ENCODE data around the gene NMT2.

Gene NMT2

DNA sequence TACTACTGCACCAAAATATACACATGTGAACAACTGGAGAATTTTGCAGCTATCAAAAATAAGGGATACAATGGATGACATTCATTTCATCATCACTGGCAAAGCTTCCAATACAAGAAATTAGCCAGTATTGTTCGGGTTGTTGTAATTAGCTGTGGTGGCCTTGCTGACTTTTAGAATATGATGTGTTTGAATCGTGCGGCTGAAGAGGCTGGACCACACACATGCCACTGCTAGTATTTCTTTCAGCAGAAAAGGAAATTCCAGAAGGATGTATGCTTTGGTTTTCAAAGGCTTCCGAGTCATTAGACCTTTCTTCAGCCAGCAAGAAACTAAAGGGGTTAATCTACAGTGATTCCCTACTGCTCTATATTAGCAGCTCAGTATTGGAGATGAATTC is 54.7 kb downstream of the NMT2 start:
- H3K4me1 Mint-ChIP-seq, result no peaks in the 10 kb centered on the region
- H3K4me3 Mint-ChIP-seq, result no peak overlapping the region
- H3K9me3 Mint-ChIP-seq, result no peaks in the 10 kb centered on the region
- peaks cover 13% of the 10 kb centered on the region for H3K36me3 Mint-ChIP-seq
- ATAC-seq (ENCODE audit: low read depth) (no peak), DNase-seq (ENCODE audit: low spot score in 2 of 2) (no peak)
- H3K27ac Mint-ChIP-seq, result no peak overlapping the region
- H3K27me3 Mint-ChIP-seq, result no peaks in the 10 kb centered on the region

DNA sequence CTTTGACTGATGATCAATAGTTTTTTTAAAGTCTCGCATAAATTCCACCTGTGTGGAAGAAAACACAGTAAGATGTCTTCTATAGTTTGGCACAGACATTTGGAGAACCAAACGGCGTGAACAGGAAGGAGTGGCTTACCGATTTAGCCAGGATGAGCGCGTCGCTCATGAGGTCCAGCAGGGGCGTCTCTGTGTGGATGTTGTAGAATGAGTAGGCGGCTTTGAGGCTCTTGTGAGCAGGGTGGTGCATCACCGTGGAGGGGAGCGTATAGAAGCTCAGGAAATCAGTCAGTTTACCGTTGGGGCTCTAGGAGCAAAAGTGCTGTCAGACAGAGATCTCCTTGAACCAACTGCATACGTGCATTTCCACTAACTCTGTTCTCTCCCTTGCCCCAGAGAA is 55.8 kb downstream of the NMT2 start:
- Mint-ChIP-seq H3K27ac (no peak overlapping the region), H3K27me3 (no peaks in the 10 kb centered on the region), H3K9me3 (no peaks in the 10 kb centered on the region), H3K4me3 (no peak overlapping the region), H3K4me1 (no peaks in the 10 kb centered on the region), H3K36me3 (peaks cover 13% of the 10 kb centered on the region)
- DNase-seq (ENCODE audit: low spot score in 2 of 2) (no peak), ATAC-seq (ENCODE audit: low read depth) (no peak)

DNA sequence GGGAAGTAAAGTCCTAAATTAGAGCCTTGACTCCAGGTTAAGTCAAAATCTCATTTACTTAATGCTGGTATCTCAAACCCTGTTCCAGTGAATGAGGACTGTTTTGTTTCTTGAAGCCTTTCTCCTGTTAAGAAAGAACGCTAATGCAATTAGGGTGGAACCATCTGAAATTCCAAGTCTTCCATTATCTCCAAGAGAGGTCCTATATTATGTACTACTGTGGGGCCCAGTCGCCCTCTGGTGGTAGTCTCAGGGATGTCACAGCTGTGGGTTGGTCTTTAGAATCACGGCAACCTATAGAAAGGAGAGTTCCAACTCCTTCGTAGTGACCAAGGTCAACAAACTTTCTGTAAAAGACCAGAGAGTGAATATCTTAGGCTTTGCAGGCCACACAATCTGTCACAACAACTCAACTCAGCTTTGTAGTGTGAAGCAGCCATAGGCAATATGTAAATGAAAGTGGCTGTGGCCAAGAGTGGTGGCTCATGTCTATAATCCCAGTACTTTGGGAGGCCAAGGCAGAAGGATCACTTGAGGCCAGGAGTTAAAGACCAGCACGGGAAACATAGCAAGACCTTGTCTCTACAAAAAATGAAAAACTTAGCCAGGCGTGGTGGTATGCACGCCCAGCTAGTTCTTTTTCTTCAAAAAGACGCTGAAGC is 62.0 kb downstream of the NMT2 start:
- H3K4me1 Mint-ChIP-seq, result peaks cover 4% of the 10 kb centered on the region

DNA sequence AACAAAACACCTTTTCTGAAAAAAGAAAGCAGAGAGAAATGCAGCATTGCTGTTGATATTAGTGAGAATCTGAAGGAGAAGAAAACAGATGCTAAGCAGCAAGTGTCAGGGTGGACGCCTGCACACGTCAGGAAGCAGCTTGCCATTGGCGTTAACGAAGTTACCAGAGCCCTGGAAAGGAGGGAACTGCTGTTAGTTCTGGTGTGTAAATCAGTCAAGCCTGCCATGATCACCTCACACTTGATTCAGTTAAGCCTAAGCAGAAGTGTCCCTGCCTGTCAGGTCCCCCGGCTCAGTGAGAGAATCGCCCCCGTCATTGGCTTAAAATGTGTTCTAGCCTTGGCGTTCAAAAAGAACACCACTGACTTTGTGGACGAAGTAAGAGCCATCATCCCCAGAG is 65.0 kb downstream of the NMT2 start:
- H3K4me3 Mint-ChIP-seq, result no peak overlapping the region
- H3K27ac Mint-ChIP-seq, result no peak overlapping the region
- H3K9me3 Mint-ChIP-seq, result no peaks in the 10 kb centered on the region
- H3K4me1 Mint-ChIP-seq, result peaks cover 16% of the 10 kb centered on the region
- no peaks in the 10 kb centered on the region for H3K27me3 Mint-ChIP-seq
- ATAC-seq (ENCODE audit: low read depth) (no peak), DNase-seq (ENCODE audit: low spot score in 2 of 2) (no peak)
- peaks cover 7% of the 10 kb centered on the region for H3K36me3 Mint-ChIP-seq

More for the DNA sequence above, 62.0 kb downstream of the NMT2 start:
- no peaks in the 10 kb centered on the region for H3K27me3 Mint-ChIP-seq
- peak overlapping the region; percentile 65 for H3K27ac Mint-ChIP-seq
- no peaks in the 10 kb centered on the region for H3K9me3 Mint-ChIP-seq
- H3K4me3 Mint-ChIP-seq, result no peak overlapping the region
- ATAC-seq (ENCODE audit: low read depth) (peak; percentile 97), DNase-seq (ENCODE audit: low spot score in 2 of 2) (peak; percentile 63 to 66)
- peaks cover 11% of the 10 kb centered on the region for H3K36me3 Mint-ChIP-seq

DNA sequence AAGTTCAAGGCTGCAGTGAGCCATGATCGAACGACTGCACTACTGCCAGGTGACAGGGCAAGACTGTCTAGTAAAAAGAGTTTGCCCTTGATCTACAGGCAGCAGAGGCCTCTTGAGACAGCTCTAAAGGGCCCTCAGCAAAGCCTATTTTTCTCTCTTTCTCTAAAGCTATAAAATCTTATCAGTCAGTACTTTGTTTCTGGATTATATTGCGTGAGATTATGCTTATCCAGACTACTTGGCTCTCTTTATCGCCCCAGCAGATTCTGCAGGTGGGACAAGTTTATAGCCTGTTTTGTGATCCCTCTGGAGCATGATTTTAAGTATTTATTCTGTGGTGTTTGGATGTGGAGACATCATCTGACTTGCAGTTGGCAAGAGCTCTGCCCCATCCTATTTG is 68.6 kb downstream of the NMT2 start:
- DNase-seq (ENCODE audit: low spot score in 2 of 2) (no peak), ATAC-seq (ENCODE audit: low read depth) (no peak)
- Mint-ChIP-seq H3K9me3 (no peaks in the 10 kb centered on the region), H3K27ac (peak overlapping the region; percentile 36), H3K4me3 (no peak overlapping the region), H3K36me3 (peaks cover 6% of the 10 kb centered on the region), H3K4me1 (peaks cover 25% of the 10 kb centered on the region), H3K27me3 (no peaks in the 10 kb centered on the region)

DNA sequence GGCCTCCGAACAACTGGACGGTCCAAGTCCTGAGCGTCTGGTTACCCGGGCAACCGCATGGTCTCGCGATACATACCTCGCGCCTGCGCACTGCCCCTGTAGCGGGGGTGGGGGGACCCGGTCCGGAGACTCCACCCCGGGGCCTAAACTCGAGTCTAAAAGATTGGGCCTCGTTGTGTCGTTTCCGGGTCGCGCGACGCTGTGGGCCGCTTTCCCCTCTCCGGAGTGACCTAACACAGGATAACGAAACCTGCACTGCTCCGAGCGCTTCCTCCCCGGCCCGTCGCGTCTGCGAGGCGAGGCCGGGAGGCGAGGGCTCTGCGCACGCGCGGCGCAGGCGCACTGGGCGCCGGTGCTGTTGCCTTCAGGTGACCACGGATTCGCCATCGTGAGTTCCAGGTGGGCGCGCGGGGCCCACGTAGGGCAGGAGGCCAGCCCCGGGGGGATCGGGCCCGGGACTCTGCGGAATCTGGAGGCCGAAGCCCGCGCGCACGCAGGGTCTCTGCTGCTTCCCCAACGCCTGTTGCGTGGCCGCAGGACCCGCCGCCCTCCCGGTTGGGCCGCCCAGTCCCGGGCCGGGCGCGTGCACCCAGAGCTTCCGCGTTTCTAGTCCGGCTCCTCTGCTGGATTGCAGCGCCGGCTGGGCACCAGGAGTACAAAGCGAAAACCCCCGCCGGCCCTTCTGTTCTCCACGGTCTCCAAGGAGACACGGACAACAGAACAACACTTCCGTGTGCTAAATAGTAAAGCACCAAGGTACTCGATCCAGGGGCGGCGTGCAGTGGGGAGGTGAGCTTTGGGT is 71.3 kb downstream of the NMT2 start, which contains the start of gene RPP38:
Gene RPP38 (plus strand): TSS at position 345 of the 802 bp plus-strand sequence. CDS start 5,960 bp downstream, outside the sequence.
- Mint-ChIP-seq H3K4me3 (peak within 1 kb of the TSS; percentile 92), H3K36me3 (no peaks in the 10 kb centered on the region), H3K4me1 (peaks cover 25% of the 10 kb centered on the region), H3K9me3 (no peaks in the 10 kb centered on the region), H3K27ac (peak within 1 kb of the TSS; percentile 100), H3K27me3 (no peaks in the 10 kb centered on the region)
- ATAC-seq (ENCODE audit: low read depth) (peak; percentile 73), DNase-seq (ENCODE audit: low spot score in 2 of 2) (peak; percentile 94 to 97)

DNA sequence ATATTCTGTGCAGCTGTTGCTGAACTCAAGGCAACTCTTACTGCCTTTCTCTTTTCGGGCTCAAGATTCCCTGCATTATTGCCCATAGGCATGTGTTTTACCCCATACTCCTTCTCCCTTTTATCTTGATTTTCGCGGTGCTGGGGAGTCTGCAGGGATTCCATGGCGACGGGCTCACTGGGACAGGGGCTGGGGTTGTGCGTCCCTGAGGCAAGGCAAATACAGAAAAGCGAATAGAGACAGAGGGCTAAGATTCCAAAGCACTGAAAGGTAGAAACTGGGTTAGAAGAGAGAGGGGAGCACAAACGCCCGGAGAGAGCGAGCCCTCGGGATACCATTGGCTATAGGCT is 71.9 kb downstream of the NMT2 start:
- Mint-ChIP-seq H3K36me3 (no peaks in the 10 kb centered on the region), H3K27ac (peak overlapping the region; percentile 100)
- DNase-seq (ENCODE audit: low spot score in 2 of 2), result no peak

DNA sequence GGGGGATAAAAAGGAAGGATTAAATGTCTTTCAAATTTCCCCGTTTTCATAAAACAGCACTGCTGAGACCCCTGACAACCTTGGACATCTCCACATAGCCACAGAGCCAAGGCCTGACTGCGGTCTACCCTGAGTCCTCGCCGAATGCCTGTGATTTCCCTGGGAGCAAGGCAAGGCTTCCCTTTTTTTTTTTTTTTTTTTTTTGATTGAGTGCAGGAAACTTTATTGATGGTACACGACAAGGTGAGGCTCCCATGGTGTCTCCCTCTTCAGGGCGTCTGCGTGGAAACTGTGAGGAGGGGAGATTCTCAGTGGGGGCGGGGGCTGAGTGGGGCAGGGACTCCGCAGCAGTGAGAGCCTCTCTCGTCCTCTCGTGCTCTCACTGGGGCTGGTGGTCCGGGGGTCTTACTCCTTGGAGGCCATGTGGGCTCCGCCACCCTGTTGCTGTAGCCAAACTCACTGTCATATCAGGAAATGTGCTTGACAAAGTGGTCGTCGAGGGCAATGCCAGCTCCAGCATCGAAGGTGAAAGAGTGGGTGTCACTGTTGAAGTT is 75.6 kb downstream of the NMT2 start:
- Mint-ChIP-seq H3K4me3 (no peak overlapping the region), H3K4me1 (peaks cover 13% of the 10 kb centered on the region)
- ATAC-seq (ENCODE audit: low read depth), result no peak

More for the DNA sequence above, 71.9 kb downstream of the NMT2 start:
- peak; percentile 9 for ATAC-seq (ENCODE audit: low read depth)
- peaks cover 2% of the 10 kb centered on the region for H3K27me3 Mint-ChIP-seq
- peaks cover 25% of the 10 kb centered on the region for H3K4me1 Mint-ChIP-seq
- peak overlapping the region; percentile 92 for H3K4me3 Mint-ChIP-seq
- H3K9me3 Mint-ChIP-seq, result no peaks in the 10 kb centered on the region

DNA sequence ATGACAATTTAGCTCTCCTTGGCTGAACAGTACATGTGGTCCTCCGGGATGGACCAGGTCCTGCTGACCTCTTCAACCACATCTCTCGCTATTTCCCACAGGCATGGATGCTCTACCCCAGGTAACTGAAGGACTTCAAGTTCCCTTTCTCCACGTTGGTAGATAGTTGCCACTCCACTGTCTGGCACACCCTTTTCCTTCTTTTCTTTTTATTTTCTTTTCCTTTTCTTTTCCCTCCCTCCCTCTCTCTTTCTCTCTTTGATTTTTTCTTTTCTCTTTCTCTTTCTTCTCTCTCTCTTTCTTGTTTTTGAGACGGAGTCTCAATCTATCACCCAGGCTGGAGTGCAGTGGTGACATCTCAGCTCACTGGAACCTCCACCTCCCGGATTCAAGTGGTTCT is 77.1 kb downstream of the NMT2 start:
- no peaks in the 10 kb centered on the region for H3K9me3 Mint-ChIP-seq
- DNase-seq (ENCODE audit: low spot score in 2 of 2), result no peak
- H3K4me3 Mint-ChIP-seq, result no peak overlapping the region
- ATAC-seq (ENCODE audit: low read depth), result no peak
- H3K36me3 Mint-ChIP-seq, result no peaks in the 10 kb centered on the region
- H3K4me1 Mint-ChIP-seq, result peaks cover 5% of the 10 kb centered on the region
- peaks cover 4% of the 10 kb centered on the region for H3K27me3 Mint-ChIP-seq
- H3K27ac Mint-ChIP-seq, result no peak overlapping the region

More for the DNA sequence above, 75.6 kb downstream of the NMT2 start:
- H3K27ac Mint-ChIP-seq, result no peak overlapping the region
- H3K9me3 Mint-ChIP-seq, result no peaks in the 10 kb centered on the region
- DNase-seq (ENCODE audit: low spot score in 2 of 2), result no peak
- no peaks in the 10 kb centered on the region for H3K36me3 Mint-ChIP-seq
- peaks cover 4% of the 10 kb centered on the region for H3K27me3 Mint-ChIP-seq

DNA sequence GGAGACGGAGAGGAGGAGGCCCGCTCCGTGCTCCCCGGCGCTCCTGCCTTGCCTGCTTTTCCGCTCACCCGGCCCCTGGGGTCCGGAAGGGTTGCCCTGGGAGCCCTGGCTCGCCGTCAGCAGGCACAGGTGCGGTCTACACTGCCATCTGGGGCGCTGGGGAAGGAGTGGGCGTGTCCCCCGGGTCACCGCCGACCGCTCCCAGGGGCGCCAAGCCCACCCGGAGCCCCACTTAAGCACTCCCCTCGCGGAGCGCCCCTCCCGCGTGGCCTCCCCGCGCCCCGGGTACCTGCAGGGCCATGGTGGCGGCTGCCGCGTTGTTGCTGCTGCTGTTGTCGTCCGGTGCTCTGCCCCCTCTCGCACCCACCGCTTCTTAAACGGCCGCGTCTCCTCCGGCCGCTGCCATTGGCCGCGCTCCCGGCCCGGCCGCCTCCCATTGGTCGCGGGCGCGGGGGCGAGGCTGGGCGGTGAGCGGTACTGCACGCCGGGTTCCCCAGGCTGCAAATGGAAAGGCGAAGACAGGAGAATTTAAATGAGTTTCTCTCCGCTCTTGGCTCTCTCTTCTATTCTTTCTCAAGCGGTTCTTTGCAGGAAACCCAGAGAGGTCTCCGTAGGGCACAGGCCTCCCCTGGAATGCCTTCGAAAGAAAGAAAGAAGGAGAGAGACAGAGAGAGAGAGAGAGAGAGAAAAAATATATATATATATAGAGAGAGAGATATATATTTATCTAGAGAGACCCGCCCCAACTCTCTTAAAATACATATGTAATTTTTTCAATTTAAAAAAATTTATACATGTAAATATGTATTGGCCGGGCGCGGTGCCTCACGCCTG is 79.8 kb downstream of the NMT2 start, which contains the start of gene ACBD7:
Gene ACBD7 (minus strand): TSS at position 349 of the 834 bp plus-strand sequence. CDS start 48 bp downstream, at position 301.
- Mint-ChIP-seq H3K36me3 (no peaks in the 10 kb centered on the region), H3K4me3 (peak within 1 kb of the TSS; percentile 86), H3K27ac (no peak within 1 kb of the TSS), H3K9me3 (no peaks in the 10 kb centered on the region), H3K27me3 (peaks cover 4% of the 10 kb centered on the region), H3K4me1 (peaks cover 3% of the 10 kb centered on the region)
- DNase-seq (ENCODE audit: low spot score in 2 of 2) (peak; percentile 72 to 76), ATAC-seq (ENCODE audit: low read depth) (peak; percentile 99)

DNA sequence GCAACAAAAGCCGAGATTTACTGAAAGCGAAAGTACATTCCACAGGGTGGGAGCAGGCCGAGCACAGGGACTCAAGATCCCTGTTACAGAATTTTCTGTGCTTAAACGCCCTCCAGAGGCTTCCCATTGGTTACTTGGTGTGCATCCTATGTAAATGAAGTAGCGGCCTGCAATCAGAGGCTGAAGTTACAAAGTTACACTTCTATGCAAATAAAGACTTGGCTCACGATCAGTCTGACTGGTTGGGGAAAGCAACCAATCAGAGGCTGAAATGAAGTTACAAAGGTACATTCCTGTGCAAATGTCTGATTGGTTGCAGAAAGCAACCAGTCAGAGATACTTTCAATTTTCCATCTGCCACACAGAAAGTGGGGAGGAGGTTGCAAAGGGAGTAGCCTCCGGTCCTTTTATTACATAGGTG is 84.0 kb downstream of the NMT2 start:
- peaks cover 3% of the 10 kb centered on the region for H3K4me1 Mint-ChIP-seq
- no peaks in the 10 kb centered on the region for H3K9me3 Mint-ChIP-seq
- H3K27ac Mint-ChIP-seq, result no peak overlapping the region
- H3K27me3 Mint-ChIP-seq, result no peaks in the 10 kb centered on the region
- DNase-seq (ENCODE audit: low spot score in 2 of 2) (no peak), ATAC-seq (ENCODE audit: low read depth) (no peak)
- no peaks in the 10 kb centered on the region for H3K36me3 Mint-ChIP-seq
- peak overlapping the region; percentile 37 for H3K4me3 Mint-ChIP-seq

DNA sequence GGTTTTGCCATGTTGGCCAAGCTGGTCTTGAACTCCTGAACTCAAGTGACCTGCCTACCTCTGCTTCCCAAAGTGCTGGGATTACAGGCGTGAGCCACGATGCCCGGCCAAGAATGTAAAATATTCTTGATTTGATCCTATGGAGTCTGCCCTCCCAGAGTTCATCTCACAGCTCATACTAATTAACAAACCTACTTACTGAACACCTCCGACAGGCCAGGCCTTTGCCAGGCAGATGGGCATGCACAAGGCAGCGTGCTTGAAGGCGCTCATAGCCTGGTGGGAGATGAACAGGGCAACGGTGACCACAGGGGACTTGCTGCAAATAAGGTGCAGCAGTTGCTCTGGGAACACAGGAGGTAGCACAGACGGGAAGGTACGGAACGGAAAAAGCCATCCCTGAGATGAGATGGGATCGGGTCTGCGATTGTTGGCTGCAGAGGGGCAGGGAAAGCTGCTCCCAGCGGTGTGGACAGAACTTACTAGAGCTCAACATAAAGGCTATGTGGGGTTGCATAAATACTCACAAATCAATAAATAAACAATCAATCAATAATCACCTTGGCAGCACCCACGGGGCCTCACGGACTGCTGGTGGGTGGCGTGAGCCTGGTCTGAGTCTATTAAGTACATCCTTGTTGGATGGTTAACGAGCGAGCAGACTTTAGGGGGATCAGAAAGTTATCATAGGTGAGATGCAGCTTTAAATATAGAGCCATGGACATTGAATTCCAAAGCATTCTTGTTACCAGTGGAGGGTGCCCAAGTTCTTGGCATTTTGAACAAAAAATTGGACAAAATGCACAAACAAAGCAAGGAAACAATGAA is 84.6 kb downstream of the NMT2 start:
- ATAC-seq (ENCODE audit: low read depth) (no peak), DNase-seq (ENCODE audit: low spot score in 2 of 2) (no peak)
- Mint-ChIP-seq H3K4me1 (peaks cover 3% of the 10 kb centered on the region), H3K36me3 (no peaks in the 10 kb centered on the region), H3K27me3 (no peaks in the 10 kb centered on the region), H3K9me3 (no peaks in the 10 kb centered on the region), H3K27ac (no peak overlapping the region), H3K4me3 (no peak overlapping the region)

DNA sequence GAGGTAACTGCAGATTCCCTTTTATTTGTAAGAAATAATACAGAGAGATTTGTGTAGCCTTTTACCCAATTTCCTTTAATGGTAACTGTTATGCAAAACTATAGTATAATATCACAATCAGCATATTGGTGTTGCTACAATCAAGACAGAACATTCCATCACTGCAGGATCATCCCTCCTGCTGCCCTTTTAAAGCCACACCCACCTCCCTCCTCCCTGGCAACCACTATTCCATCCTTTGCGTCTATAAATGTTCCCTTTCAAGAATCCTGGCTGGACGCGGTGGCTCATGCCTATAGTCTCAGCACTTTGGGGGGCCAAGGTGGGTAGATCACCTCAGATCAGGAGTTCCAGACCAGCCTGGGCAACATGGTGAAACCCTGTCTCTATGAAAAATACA is 93.1 kb downstream of the NMT2 start:
- ATAC-seq (ENCODE audit: low read depth) (no peak), DNase-seq (ENCODE audit: low spot score in 2 of 2) (no peak)
- no peaks in the 10 kb centered on the region for H3K9me3 Mint-ChIP-seq
- no peak overlapping the region for H3K27ac Mint-ChIP-seq
- peaks cover 2% of the 10 kb centered on the region for H3K4me1 Mint-ChIP-seq
- H3K36me3 Mint-ChIP-seq, result peaks cover 2% of the 10 kb centered on the region
- no peak overlapping the region for H3K4me3 Mint-ChIP-seq
- H3K27me3 Mint-ChIP-seq, result peaks cover 7% of the 10 kb centered on the region
